HG03066 (cell line): ENCODE data around the gene TBC1D19.
"Not testable (repeated sequence)": the region's sequence is repeated elsewhere in the genome, so short reads cannot be mapped to it uniquely, and the experiment has no call there.

Experiments used
- ATAC-seq: cut with Tn5 transposase; IDR thresholded peaks from one replicate; pipeline ENCODE4 v1.9.1; 2021; ENCODE audit warnings: low read depth; ENCODE audit not compliant: unreplicated experiment

TBC1D19 gene

GRCh38 chr4:26594778-26595177 is 10.9 kb downstream of the TBC1D19 start:
- ATAC-seq: no peak

GRCh38 chr4:26596843-26597242 is 13.0 kb downstream of the TBC1D19 start:
- no peak for ATAC-seq

GRCh38 chr4:26601204-26601603 is 17.3 kb downstream of the TBC1D19 start:
- ATAC-seq: no peak

GRCh38 chr4:26607776-26608175 is 23.9 kb downstream of the TBC1D19 start:
- no peak for ATAC-seq

GRCh38 chr4:26609391-26609790 is 25.5 kb downstream of the TBC1D19 start:
- ATAC-seq: no peak

GRCh38 chr4:26609868-26610267 is 26.0 kb downstream of the TBC1D19 start:
- no peak for ATAC-seq

GRCh38 chr4:26611372-26611771 is 27.5 kb downstream of the TBC1D19 start:
- no peak for ATAC-seq

- no peak for ATAC-seq
Measured at GRCh38 chr4:26611885-26612284, 28.0 kb downstream of the TBC1D19 start.

- ATAC-seq: no peak
Measured at GRCh38 chr4:26613237-26613636, 29.4 kb downstream of the TBC1D19 start.

GRCh38 chr4:26613735-26614134 is 29.9 kb downstream of the TBC1D19 start:
- no peak for ATAC-seq

- ATAC-seq: no peak
Measured at GRCh38 chr4:26619784-26620183, 35.9 kb downstream of the TBC1D19 start.

- no peak for ATAC-seq
Measured at GRCh38 chr4:26621366-26621765, 37.5 kb downstream of the TBC1D19 start.

- no peak for ATAC-seq
Measured at GRCh38 chr4:26622913-26623312, 39.0 kb downstream of the TBC1D19 start.

- not testable (repeated sequence) for ATAC-seq
Measured at GRCh38 chr4:26626658-26627057, 42.8 kb downstream of the TBC1D19 start.

GRCh38 chr4:26632916-26633315 is 49.0 kb downstream of the TBC1D19 start:
- ATAC-seq: no peak

- no peak for ATAC-seq
Measured at GRCh38 chr4:26634237-26634636, 50.4 kb downstream of the TBC1D19 start.

GRCh38 chr4:26636458-26636857 is 52.6 kb downstream of the TBC1D19 start:
- ATAC-seq: no peak

- not testable (repeated sequence) for ATAC-seq
Measured at GRCh38 chr4:26640639-26641038, 56.8 kb downstream of the TBC1D19 start.

- ATAC-seq: no peak
Measured at GRCh38 chr4:26647523-26648224, 63.8 kb downstream of the TBC1D19 start.

- no peak for ATAC-seq
Measured at GRCh38 chr4:26648260-26648659, 64.4 kb downstream of the TBC1D19 start.

GRCh38 chr4:26660261-26660660 is 76.4 kb downstream of the TBC1D19 start:
- no peak for ATAC-seq

- ATAC-seq: no peak
Measured at GRCh38 chr4:26663888-26664287, 80.0 kb downstream of the TBC1D19 start.
